ENCODE results near the gene CDH4. TPM values are rescaled to one million over a fixed set of nuclear protein-coding genes. Genes with fewer than 3 reads are reported as not detected.

Gene CDH4
- total RNA-seq, 1 donor from 2014 or later = 0.06 TPM

DNA sequence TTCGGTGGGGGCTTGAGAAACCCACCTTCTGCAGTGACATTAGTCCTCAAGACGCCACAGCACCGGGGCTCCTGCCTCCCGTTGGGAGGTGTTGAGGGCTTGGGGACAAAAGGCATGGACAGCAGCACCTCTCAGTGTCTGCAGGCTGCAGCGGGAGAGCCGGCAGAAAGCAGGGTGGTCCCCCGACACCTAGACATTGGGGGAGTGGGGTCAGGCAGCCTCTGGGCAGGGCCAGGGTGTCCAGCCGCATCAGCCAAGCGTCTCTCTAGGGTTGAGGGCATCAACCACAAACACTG lies 549.0 kb downstream of the CDH4 start:
- no peak for TF ChIP-seq CTCF (IDR thresholded peaks at IDR 0.05)
- Histone ChIP-seq H3K27ac (no peak overlapping the region), H3K9me3 (no peaks in the 10 kb centered on the region), H3K4me3 (no peak overlapping the region), H3K27me3 (ENCODE audit: low read depth) (peaks cover 43% of the 10 kb centered on the region), H3K4me1 (no peaks in the 10 kb centered on the region), H3K36me3 (no peaks in the 10 kb centered on the region)
- intact Hi-C loops (cut with DNase I) = no loop called here
- no peak for ATAC-seq
- DNase-seq = peak; percentile 36

DNA sequence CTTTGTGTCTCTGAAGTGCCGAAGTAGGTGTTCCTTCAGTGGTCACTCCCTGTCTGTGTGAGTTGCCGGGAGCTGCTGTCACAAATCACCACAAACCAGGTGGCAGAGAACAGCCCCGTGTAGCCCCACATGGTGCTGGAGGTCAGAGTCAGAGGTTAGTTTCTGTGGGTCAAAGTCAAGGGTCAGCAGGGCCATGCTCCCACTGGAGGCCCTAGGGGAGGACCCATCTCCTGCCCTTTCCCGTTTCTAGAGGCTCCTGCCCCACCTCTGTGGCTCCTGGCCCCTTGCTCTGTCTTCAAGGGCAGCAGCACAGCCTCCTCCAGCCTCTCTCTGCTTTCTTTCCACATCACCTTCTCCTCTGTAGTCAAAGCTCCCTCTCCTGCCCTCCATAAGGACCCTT lies 549.4 kb downstream of the CDH4 start:
- DNase-seq = peak; percentile 15
- Histone ChIP-seq H3K27me3 (ENCODE audit: low read depth) (peaks cover 43% of the 10 kb centered on the region), H3K4me1 (no peaks in the 10 kb centered on the region), H3K4me3 (no peak overlapping the region), H3K9me3 (no peaks in the 10 kb centered on the region), H3K36me3 (no peaks in the 10 kb centered on the region), H3K27ac (no peak overlapping the region)
- TF ChIP-seq CTCF (IDR thresholded peaks at IDR 0.05) = no peak
- intact Hi-C loops (cut with DNase I) = no loop called here
- no peak for ATAC-seq

DNA sequence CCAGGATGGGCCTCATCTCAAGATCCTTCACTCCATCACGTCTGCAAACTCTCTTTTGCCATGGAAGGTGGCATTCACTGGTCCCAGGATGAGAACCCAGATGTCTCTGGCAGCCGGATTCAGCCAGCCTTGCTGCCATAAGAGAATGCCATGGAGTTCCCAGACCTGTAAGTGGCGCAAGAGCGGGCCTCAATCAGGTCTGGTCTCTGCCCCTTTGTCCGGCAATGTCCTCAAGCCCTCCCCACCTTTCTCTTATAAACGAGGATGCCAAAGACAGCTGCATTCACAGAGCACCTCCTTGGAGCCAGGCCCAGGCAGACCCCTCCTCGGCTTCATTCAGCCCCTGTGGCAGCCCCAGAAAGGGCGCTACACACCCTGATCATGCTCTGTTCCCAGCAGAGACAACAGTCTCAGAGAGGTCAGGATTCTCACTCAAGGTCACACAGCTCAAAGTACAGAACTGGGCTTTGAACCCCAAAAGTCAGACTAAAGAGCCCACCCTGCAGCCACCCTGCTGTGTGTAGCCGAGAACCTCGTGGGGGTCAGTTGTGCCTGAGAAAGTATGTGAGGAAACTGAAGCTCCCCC lies 549.9 kb downstream of the CDH4 start:
- Histone ChIP-seq H3K4me1 (no peaks in the 10 kb centered on the region), H3K36me3 (no peaks in the 10 kb centered on the region), H3K9me3 (no peaks in the 10 kb centered on the region), H3K27me3 (ENCODE audit: low read depth) (peaks cover 43% of the 10 kb centered on the region), H3K4me3 (no peak overlapping the region), H3K27ac (no peak overlapping the region)
- TF ChIP-seq CTCF (IDR thresholded peaks at IDR 0.05) = no peak
- intact Hi-C loops (cut with DNase I) = no loop called here
- ATAC-seq (no peak), DNase-seq (peak; percentile 20)

DNA sequence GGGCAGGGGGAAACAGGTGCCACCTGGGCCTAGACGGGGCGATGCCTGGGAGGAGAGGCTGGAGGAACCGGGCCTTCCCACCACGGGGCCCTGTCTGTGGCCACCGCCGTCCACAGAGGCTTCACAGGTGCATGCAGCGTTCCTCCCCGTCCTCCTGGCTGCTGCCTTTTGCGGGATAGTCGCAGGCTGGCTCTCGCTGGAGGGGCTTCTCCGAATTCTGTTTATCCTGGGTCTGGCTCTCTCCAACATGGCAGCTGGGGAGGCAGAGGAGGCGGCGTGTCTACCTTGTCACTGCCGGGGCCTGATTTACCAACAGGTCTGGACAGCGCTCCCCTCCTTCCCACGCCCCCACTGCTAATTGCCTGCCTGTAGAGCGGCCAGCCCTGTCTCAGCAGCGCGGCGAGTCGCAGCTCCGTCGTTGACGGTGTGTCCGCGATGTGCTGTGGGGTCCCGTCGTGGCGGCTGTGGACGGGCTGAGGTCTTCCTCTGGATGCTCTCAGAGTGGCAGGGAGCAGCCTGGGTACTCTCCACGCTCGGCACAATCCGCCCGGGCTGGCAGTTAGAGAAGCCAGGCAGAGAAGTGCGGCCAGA lies 550.8 kb downstream of the CDH4 start:
- DNase-seq = peak; percentile 40
- intact Hi-C loops (cut with DNase I) = no loop called here
- Histone ChIP-seq H3K4me1 (no peaks in the 10 kb centered on the region), H3K27ac (no peak overlapping the region), H3K27me3 (ENCODE audit: low read depth) (peaks cover 43% of the 10 kb centered on the region), H3K9me3 (no peaks in the 10 kb centered on the region), H3K36me3 (no peaks in the 10 kb centered on the region), H3K4me3 (no peak overlapping the region)
- TF ChIP-seq CTCF (IDR thresholded peaks at IDR 0.05) = no peak
- ATAC-seq = no peak

DNA sequence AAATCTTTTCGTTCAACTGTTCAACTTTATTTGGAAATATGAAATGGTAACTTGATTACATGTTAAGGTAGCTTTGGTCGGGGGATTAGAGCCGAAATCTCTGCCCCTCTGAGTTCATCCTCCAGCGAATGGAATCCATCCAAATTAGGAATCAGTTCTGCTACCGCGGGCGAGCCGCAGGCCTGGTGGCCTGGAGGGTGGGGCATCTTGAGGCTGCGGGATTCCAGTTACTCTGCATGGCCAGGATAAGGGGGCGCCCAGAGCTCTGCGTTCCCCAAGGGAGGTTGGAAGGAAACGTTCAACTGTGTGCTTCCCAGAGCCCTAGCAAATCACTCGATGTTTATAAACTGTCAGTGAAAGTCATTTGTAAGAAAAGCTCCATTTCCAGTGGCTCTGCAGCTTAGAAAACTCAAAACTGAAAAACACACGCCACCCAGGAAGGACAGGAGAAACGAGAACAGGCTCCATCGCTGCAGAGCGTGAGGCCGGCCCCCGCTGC lies 551.4 kb downstream of the CDH4 start:
- ATAC-seq = no peak
- peak; percentile 11 for DNase-seq
- H3K27ac ChIP-seq = no peak overlapping the region
- H3K4me1 ChIP-seq = no peaks in the 10 kb centered on the region
- no peaks in the 10 kb centered on the region for H3K36me3 ChIP-seq
- peaks cover 43% of the 10 kb centered on the region for H3K27me3 ChIP-seq (ENCODE audit: low read depth)
- peak overlapping the region; percentile 6 for H3K4me3 ChIP-seq
- intact Hi-C loops (cut with DNase I) = no loop called here
- no peaks in the 10 kb centered on the region for H3K9me3 ChIP-seq
- TF ChIP-seq CTCF (IDR thresholded peaks at IDR 0.05) = no peak
